Activated CD8-positive, alpha-beta T cell treated with anti-CD3 and anti-CD28 coated beads, Interleukin-2, amount 10 ng/mL, durations not matched to agents 7 days and 5 days (primary cell): ENCODE data around the gene NPPC. TPM values are rescaled to one million over a fixed set of nuclear protein-coding genes. Genes with fewer than 3 reads are reported as not detected.

Experiments used
- ATAC-seq: fragments of 150-1000 bp; cut with Tn5 transposase; one replicate; pipeline ENCODE4 v1.10.0; 2021; ENCODE audit warnings: moderate library complexity
- CTCF ChIA-PET: fragments of 350-600 bp; sonication (Branson Sonifier 250); formaldehyde crosslinking; loops from one replicate; lab custom pipeline; 2021; ENCODE audit warnings: antibody characterized with exemption; lab: Charles Lee
- POLR2A ChIA-PET: fragments of 350-600 bp; sonication (Branson Sonifier 250); formaldehyde crosslinking; loops from one replicate; lab custom pipeline; 2021; ENCODE audit warnings: antibody characterized with exemption; lab: Charles Lee
- DNase-seq: peaks from one replicate; pipeline ENCODE4 v3.0.0-alpha.2; 2020
- H3K27ac Mint-ChIP-seq: one replicate; pipeline ENCODE4 v1.8.0; 2021; ENCODE audit warnings: mild to moderate bottlenecking, mixed read lengths
- H3K27me3 Mint-ChIP-seq: one replicate; pipeline ENCODE4 v1.8.0; 2021; ENCODE audit warnings: low read depth, mixed read lengths
- H3K36me3 Mint-ChIP-seq: one replicate; pipeline ENCODE4 v1.8.0; 2021; ENCODE audit warnings: low read depth, mixed read lengths
- H3K4me1 Mint-ChIP-seq: one replicate; pipeline ENCODE4 v1.8.0; 2021; ENCODE audit warnings: low read depth, mixed read lengths
- H3K4me3 Mint-ChIP-seq: one replicate; pipeline ENCODE4 v1.8.0; 2021; ENCODE audit warnings: mild to moderate bottlenecking, mixed read lengths
- H3K9me3 Mint-ChIP-seq: one replicate; pipeline ENCODE4 v1.8.0; 2022; ENCODE audit warnings: mixed read lengths; ENCODE audit not compliant: insufficient read depth
- total RNA-seq, 2 experiments: library from RNA; stranded (reverse); gene quantifications; one replicate each; pipeline ENCODE4 v1.2.3, GENCODE V29; 2021

The NPPC gene
- total RNA-seq, 2 experiments from 2014 or later: 1.4 to 1.8 TPM

DNA sequence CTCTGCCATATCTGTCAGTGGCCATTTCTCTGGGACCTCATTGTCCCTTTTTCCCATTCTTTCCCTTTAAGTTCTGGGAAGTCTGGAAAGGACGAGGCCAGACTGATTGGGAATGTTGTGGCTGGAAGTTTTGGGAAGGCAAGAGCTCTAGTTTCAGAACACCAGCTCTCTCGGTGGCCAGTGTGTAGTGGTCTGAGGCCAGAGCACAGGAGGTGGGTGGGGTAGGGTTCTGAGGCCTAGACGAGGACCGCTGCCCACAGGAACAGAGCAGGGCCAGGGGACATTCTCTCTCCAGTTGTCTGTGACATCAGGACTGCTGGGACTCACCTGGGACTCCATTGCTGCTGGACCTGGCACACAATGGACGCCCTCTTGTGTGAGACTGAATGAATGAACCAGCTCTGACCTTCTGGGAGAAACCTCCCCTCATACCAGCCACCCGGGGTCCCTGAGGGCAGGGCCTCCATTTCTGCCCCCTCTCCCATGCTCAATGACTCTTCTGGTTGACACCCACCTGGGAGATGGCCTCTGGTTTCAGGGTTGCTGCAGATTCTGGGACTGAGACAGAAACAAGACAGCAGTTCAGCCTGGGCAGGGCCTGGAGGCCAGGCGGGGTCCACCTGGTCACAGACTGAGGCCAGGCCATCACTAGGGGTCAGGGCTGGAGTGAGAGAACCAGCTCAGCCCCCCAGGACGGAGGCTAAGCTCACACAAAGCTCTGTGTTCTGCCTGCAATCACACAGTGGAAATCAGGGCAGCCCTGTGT is 8.4 kb upstream of the NPPC start:
- Mint-ChIP-seq H3K9me3 (no peaks in the 10 kb centered on the region), H3K4me1 (peaks cover 4% of the 10 kb centered on the region), H3K4me3 (no peak overlapping the region), H3K27ac (no peak overlapping the region), H3K27me3 (peaks cover 5% of the 10 kb centered on the region), H3K36me3 (no peaks in the 10 kb centered on the region)
- POLR2A ChIA-PET: interaction anchor here (0.8 kb wide), 1 partner anchor 9 kb away, joined by 3 read pairs; the partner anchor contains the start of gene NPPC
- DNase-seq (no peak), ATAC-seq (no peak)
- CTCF ChIA-PET: interaction anchor here (1.1 to 1.4 kb wide), 2 partner anchors 10 to 393 kb away, joined by 3 to 5 read pairs; no protein-coding TSS in a partner anchor

DNA sequence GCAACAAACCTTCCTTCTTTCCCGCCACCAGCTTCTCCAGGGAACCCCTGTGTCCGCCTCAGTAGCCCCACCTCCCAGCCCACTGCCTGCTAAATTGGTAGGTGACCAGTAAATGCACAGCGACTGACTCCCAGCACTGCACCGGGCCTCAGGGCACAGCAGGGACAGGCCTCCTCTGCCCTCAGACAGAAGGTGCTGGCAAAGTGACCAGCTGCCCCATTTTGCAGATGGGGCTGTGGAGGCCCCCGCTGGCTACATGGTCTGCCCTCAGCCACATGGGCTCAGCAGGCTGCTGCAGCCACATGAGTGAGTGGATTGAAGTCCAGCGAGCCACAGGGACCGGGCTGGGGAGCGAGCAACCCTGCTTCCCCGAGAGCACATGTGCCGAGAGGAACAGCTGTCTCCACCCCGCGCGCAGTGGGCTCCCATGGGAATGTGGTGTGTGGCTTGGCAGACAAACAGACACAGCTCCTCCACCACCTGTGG is 7.8 kb upstream of the NPPC start:
- Mint-ChIP-seq H3K4me1 (peaks cover 4% of the 10 kb centered on the region), H3K27me3 (peaks cover 5% of the 10 kb centered on the region), H3K4me3 (no peak overlapping the region), H3K36me3 (no peaks in the 10 kb centered on the region), H3K9me3 (no peaks in the 10 kb centered on the region), H3K27ac (no peak overlapping the region)
- ChIA-PET CTCF (no interaction called here), POLR2A (no interaction called here)
- no peak for DNase-seq
- no peak for ATAC-seq

- Mint-ChIP-seq H3K27ac (no peak overlapping the region), H3K4me3 (no peak overlapping the region), H3K9me3 (no peaks in the 10 kb centered on the region), H3K36me3 (no peaks in the 10 kb centered on the region), H3K27me3 (peaks cover 7% of the 10 kb centered on the region), H3K4me1 (peaks cover 4% of the 10 kb centered on the region)
- ChIA-PET CTCF (interaction anchor here (0.6 kb wide), 1 partner anchor 148 kb away, joined by 3 read pairs; no protein-coding TSS in a partner anchor), POLR2A (no interaction called here)
- ATAC-seq (no peak), DNase-seq (no peak)
Observed at GRCh38 chr2:231932985-231933915, 7.1 kb upstream of the NPPC start.

DNA sequence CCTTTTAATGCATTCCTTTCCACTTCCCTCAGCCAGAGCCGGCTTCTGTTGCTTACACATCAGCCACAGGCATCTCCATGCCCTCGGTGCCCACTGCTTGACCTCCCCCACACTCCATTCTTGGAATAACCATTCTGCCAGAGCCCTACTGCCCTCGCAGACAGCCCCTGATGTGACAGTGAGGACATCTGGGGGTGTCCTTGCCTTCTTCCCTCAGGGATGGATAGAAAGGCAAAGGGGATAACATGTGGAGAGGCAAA is 6.4 kb upstream of the NPPC start:
- ChIA-PET CTCF (no interaction called here), POLR2A (no interaction called here)
- DNase-seq (no peak), ATAC-seq (no peak)
- H3K27ac Mint-ChIP-seq: no peak overlapping the region
- H3K36me3 Mint-ChIP-seq: no peaks in the 10 kb centered on the region
- no peak overlapping the region for H3K4me3 Mint-ChIP-seq
- H3K4me1 Mint-ChIP-seq: peaks cover 4% of the 10 kb centered on the region
- no peaks in the 10 kb centered on the region for H3K9me3 Mint-ChIP-seq
- H3K27me3 Mint-ChIP-seq: peaks cover 12% of the 10 kb centered on the region

- Mint-ChIP-seq H3K36me3 (no peaks in the 10 kb centered on the region), H3K4me1 (peaks cover 8% of the 10 kb centered on the region), H3K9me3 (no peaks in the 10 kb centered on the region), H3K4me3 (no peak overlapping the region), H3K27ac (no peak overlapping the region), H3K27me3 (peaks cover 23% of the 10 kb centered on the region)
- ChIA-PET POLR2A (interaction anchor here (0.6 kb wide), 1 partner anchor 272 kb away, joined by 3 read pairs; no protein-coding TSS in a partner anchor), CTCF (interaction anchor here (2.1 kb wide), 1 partner anchor 210 kb away, joined by 7 read pairs; no protein-coding TSS in a partner anchor)
- DNase-seq (no peak), ATAC-seq (no peak)
Observed at GRCh38 chr2:231931481-231931915, 5.3 kb upstream of the NPPC start.

GRCh38 chr2:231930593-231931281 is 4.5 kb upstream of the NPPC start:
- POLR2A ChIA-PET: interaction anchor here (0.6 kb wide), 1 partner anchor 273 kb away, joined by 3 read pairs; no protein-coding TSS in a partner anchor
- no peaks in the 10 kb centered on the region for H3K36me3 Mint-ChIP-seq
- H3K9me3 Mint-ChIP-seq: no peaks in the 10 kb centered on the region
- H3K4me1 Mint-ChIP-seq: peaks cover 8% of the 10 kb centered on the region
- H3K4me3 Mint-ChIP-seq: no peak overlapping the region
- CTCF ChIA-PET: interaction anchor here (1.0 to 2.6 kb wide), 4 partner anchors 9 to 210 kb away, joined by 3 to 8 read pairs (median 5); no protein-coding TSS in a partner anchor
- DNase-seq: no peak
- H3K27ac Mint-ChIP-seq: no peak overlapping the region
- H3K27me3 Mint-ChIP-seq: peaks cover 24% of the 10 kb centered on the region
- no peak for ATAC-seq

DNA sequence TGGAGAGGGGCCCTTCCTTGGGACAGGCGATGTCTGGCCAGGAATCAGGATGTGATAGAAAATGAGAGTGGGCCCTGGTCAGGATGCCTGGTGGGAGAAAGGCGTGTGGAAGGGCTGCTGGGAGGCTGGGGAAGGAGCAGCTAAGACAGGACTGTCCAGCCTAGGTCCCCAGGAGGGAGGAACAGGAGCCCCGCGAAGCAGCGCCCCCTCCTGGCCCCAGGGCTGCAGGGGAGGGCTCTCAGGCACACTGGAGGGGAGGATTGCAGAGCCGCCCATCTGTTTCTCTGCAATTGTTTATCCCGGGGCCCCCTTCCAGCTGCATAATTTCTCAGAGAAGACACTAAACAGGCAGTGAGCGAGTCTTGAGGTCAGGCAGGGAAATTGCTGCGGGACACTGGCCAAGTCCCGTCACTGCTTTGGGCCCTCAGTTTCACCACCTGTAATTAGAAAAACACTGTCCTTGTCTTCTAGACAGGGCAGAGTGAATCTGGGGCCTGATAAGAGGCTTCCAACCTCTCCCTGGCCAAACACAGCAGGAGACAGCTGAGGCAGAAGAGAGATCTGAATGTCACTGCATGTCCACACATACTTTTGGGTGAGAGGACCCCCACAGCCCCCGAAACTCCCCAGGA is 3.9 kb upstream of the NPPC start:
- ChIA-PET CTCF (interaction anchor here (1.0 to 9.6 kb wide), 7 partner anchors 9 to 394 kb away, joined by 3 to 99 read pairs (median 7); no protein-coding TSS in a partner anchor), POLR2A (no interaction called here)
- Mint-ChIP-seq H3K4me1 (peaks cover 8% of the 10 kb centered on the region), H3K4me3 (no peak overlapping the region), H3K9me3 (no peaks in the 10 kb centered on the region), H3K27ac (no peak overlapping the region), H3K27me3 (peaks cover 24% of the 10 kb centered on the region), H3K36me3 (no peaks in the 10 kb centered on the region)
- no peak for ATAC-seq
- DNase-seq: no peak

DNA sequence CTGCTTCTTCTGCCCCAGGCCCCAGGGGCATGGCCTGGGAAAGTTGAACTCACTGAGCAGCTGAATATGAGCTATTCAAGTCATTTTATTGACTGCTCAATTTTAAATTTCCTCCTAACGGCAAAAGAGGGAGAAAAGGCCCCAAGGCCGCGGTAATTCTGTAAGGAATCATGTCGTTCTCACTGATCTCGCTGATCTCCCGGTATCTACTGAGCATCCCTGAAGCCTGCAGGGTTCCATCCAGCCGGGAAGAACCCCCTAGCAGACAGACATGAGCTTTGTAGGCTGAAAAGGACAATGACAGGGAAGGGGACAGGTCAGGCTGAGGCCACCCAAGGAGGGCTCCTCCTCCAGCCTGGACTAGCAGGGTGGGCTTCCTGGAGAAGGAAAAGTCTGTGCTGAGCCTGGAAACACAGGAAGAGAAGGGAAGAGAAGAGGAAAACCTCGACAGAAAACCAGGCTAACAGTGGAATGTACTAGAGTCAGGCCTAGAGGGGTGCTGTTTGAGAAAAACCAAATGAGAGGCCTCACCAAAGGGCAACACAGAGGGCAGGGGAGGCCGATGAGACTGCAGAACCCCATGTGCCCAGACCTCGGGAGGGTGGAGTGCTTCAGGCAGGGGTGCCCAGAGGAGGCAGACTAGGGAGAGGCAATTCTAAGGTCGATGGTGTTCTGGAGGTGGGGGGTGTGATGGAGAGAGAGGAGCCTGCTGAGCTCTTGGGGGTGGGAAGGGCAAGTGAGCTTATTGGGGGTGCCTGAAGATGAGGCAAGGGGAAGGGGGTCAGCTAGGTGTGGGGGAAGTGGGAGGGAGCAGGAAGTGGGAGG is 2.9 kb upstream of the NPPC start:
- ATAC-seq (no peak), DNase-seq (no peak)
- no peak overlapping the region for H3K4me3 Mint-ChIP-seq
- CTCF ChIA-PET: interaction anchor here (0.7 to 9.6 kb wide), 8 partner anchors 8 to 416 kb away, joined by 3 to 99 read pairs (median 3); no protein-coding TSS in a partner anchor
- no peaks in the 10 kb centered on the region for H3K36me3 Mint-ChIP-seq
- H3K27me3 Mint-ChIP-seq: peaks cover 30% of the 10 kb centered on the region
- POLR2A ChIA-PET: no interaction called here
- H3K9me3 Mint-ChIP-seq: no peaks in the 10 kb centered on the region
- no peak overlapping the region for H3K27ac Mint-ChIP-seq
- peaks cover 13% of the 10 kb centered on the region for H3K4me1 Mint-ChIP-seq

DNA sequence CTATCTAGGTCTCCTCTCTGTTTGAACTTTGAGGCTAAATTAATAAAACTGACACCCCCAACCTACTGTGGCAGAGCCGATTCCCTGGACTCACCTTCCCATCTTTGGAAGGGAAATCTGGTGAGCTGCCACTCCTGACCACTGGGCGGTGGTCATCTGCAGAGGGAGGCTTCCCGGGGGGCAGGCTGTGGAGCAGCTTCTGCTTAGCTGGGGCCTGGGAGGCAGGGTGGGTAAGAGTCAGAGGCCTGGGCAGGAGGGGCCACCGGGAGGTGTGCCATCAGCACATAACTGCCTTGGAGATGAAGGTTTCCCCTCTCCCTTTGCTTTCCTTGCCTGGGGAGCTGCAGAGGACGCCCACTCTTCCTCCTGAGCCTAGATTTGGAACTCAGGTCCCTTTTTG is 2.3 kb upstream of the NPPC start:
- Mint-ChIP-seq H3K4me1 (peaks cover 14% of the 10 kb centered on the region), H3K27me3 (peaks cover 36% of the 10 kb centered on the region), H3K36me3 (no peaks in the 10 kb centered on the region), H3K27ac (no peak overlapping the region), H3K9me3 (no peaks in the 10 kb centered on the region), H3K4me3 (no peak overlapping the region)
- ChIA-PET POLR2A (no interaction called here), CTCF (interaction anchor here (0.7 to 9.6 kb wide), 6 partner anchors 12 to 416 kb away, joined by 3 to 99 read pairs (median 6); no protein-coding TSS in a partner anchor)
- ATAC-seq (no peak), DNase-seq (no peak)

GRCh38 chr2:231927566-231927890 is 1.3 kb upstream of the NPPC start:
- Mint-ChIP-seq H3K4me1 (peaks cover 14% of the 10 kb centered on the region), H3K27me3 (peaks cover 36% of the 10 kb centered on the region), H3K9me3 (no peaks in the 10 kb centered on the region), H3K4me3 (no peak overlapping the region), H3K36me3 (no peaks in the 10 kb centered on the region), H3K27ac (no peak overlapping the region)
- no peak for ATAC-seq
- no peak for DNase-seq
- ChIA-PET CTCF (interaction anchor here (1.6 to 9.6 kb wide), 3 partner anchors 27 to 397 kb away, joined by 4 to 99 read pairs (median 76); no protein-coding TSS in a partner anchor), POLR2A (no interaction called here)
